ENCODE measurements around the gene PGGHG.

DNA sequence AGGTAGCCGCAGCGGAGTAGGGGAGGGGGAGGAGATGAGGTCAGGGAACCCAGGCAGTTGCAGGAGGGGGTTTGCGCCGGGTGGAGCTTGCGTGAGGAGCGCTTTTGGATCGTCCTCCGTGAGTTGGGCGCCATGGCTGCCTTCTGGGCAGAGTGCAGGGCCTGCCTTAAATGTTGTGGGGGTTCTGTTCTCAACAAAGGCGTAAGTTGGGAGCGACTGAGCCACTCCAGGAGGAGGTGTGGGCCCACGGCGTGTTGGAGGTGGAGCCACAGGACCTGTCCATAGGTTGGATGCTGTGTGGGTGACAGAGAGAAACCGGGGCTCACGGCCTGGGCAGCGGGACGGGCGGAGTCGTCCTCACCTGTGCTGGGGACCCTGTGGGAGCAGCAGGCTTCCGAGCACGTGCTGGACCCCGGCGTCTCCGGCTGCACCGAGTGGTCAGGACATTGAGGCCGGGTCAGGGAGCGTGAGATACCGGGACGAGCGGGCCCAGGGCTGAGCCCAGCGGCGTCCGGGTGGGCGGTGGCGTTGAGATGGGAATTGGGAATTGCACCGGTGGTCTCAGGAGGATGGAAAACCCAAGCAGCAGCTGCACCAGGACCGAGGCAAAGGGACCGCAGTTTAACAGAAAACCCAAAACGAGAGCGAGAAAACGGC is 977 bp upstream of the PGGHG start:
- TF ChIP-seq POLR2A (IDR thresholded peaks at IDR 0.05), result no peak
- TF ChIP-seq, protein P1, sequence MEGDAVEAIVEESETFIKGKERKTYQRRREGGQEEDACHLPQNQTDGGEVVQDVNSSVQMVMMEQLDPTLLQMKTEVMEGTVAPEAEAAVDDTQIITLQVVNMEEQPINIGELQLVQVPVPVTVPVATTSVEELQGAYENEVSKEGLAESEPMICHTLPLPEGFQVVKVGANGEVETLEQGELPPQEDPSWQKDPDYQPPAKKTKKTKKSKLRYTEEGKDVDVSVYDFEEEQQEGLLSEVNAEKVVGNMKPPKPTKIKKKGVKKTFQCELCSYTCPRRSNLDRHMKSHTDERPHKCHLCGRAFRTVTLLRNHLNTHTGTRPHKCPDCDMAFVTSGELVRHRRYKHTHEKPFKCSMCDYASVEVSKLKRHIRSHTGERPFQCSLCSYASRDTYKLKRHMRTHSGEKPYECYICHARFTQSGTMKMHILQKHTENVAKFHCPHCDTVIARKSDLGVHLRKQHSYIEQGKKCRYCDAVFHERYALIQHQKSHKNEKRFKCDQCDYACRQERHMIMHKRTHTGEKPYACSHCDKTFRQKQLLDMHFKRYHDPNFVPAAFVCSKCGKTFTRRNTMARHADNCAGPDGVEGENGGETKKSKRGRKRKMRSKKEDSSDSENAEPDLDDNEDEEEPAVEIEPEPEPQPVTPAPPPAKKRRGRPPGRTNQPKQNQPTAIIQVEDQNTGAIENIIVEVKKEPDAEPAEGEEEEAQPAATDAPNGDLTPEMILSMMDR (IDR thresholded peaks at IDR 0.05), result no peak
